HL-60 (cell line): Measurements from ENCODE around the gene NFIB.

Experiments used
- GABPA ChIP-seq: IDR thresholded peaks from 2 replicates; pipeline ENCODE4 v1.6.1; 2012; ENCODE audit warnings: low read depth
- POLR2AphosphoS5 ChIP-seq: IDR thresholded peaks from 2 replicates; pipeline ENCODE4 v1.6.1; 2012; ENCODE audit warnings: low read depth
- REST ChIP-seq: IDR thresholded peaks from 2 replicates; pipeline ENCODE4 v1.6.1; 2012; ENCODE audit warnings: low read depth; ENCODE audit not compliant: insufficient replicate concordance
- SPI1 ChIP-seq: IDR thresholded peaks from 2 replicates; pipeline ENCODE4 v1.6.1; 2012; ENCODE audit warnings: low read depth, mild to moderate bottlenecking, borderline replicate concordance
- TF ChIP-seq, protein P1 (sequence below): IDR thresholded peaks from one replicate; pipeline ENCODE4 v1.5.1; 2011; ENCODE audit warnings: low read length, control low read depth, inconsistent platforms; ENCODE audit not compliant: insufficient read depth

DNA sequence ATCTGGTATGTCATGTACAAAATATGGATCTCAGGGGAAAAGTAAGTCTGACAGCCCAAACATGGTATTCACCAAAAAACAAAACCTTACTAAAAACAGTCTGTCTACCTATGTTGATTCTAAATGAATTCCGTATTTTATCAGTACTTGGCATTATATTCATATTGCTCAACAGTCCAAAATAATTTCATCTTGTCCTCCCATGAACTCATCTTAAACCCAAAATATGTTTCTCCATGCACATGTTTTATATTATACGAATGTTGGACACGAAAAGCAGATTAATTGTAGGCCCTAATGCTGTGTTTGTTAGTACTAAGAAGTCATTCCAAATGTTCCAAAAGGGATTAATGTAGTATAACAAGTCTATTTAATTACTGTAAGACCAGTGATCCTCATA is 20.1 kb downstream of the NFIB start:
- TF ChIP-seq, protein P1, sequence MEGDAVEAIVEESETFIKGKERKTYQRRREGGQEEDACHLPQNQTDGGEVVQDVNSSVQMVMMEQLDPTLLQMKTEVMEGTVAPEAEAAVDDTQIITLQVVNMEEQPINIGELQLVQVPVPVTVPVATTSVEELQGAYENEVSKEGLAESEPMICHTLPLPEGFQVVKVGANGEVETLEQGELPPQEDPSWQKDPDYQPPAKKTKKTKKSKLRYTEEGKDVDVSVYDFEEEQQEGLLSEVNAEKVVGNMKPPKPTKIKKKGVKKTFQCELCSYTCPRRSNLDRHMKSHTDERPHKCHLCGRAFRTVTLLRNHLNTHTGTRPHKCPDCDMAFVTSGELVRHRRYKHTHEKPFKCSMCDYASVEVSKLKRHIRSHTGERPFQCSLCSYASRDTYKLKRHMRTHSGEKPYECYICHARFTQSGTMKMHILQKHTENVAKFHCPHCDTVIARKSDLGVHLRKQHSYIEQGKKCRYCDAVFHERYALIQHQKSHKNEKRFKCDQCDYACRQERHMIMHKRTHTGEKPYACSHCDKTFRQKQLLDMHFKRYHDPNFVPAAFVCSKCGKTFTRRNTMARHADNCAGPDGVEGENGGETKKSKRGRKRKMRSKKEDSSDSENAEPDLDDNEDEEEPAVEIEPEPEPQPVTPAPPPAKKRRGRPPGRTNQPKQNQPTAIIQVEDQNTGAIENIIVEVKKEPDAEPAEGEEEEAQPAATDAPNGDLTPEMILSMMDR = no peak
- TF ChIP-seq REST (no peak), POLR2AphosphoS5 (no peak), SPI1 (no peak), GABPA (no peak)
